SU-DHL-6 (cell line): ENCODE results near the gene OR2L13.

Experiments
- H2AFZ ChIP-seq: fragments of 200-600 bp; sonication (generic); 2 replicates; pipeline ENCODE4 v1.6.1; 2014; ENCODE audit warnings: low read depth, mild to moderate bottlenecking, moderate library complexity, mixed read lengths, antibody characterized with exemption, low read length; ENCODE audit not compliant: severe bottlenecking
- H3F3A ChIP-seq: fragments of 200-600 bp; shearing (Covaris generic); 2 replicates; pipeline ENCODE4 v1.6.0; 2016; ENCODE audit warnings: antibody characterized with exemption, mild to moderate bottlenecking; ENCODE audit not compliant: insufficient read depth
- H3K27ac ChIP-seq: fragments of 200-600 bp; sonication (generic); 2 replicates; pipeline ENCODE4 v1.5.1; 2016; ENCODE audit warnings: low read depth, mild to moderate bottlenecking, low read length, moderate library complexity, mixed read lengths
- H3K27me3 ChIP-seq: fragments of 200-600 bp; sonication (generic), shearing (Covaris generic); 2 replicates; pipeline ENCODE4 v1.6.0; 2014; ENCODE audit warnings: mild to moderate bottlenecking, low read length
- H3K36me3 ChIP-seq: fragments of 200-600 bp; sonication (generic); 2 replicates; pipeline ENCODE4 v1.6.1; 2014; ENCODE audit warnings: mild to moderate bottlenecking, low read length, mixed read lengths
- H3K4me2 ChIP-seq: fragments of 300-600, 200-600 bp; shearing (Covaris generic), sonication (generic); 2 replicates; pipeline ENCODE4 v1.6.0; 2014; ENCODE audit warnings: low read length, low read depth, mild to moderate bottlenecking; ENCODE audit not compliant: poor library complexity, severe bottlenecking
- H3K4me3 ChIP-seq: fragments of 200-600 bp; sonication (generic); 2 replicates; pipeline ENCODE4 v1.5.1; 2014; ENCODE audit warnings: antibody characterized with exemption, low read length, mild to moderate bottlenecking, mixed read lengths; ENCODE audit not compliant: insufficient read depth, poor library complexity, severe bottlenecking
- H3K79me2 ChIP-seq: fragments of 200-600 bp; sonication (generic); 2 replicates; pipeline ENCODE4 v1.6.1; 2014; ENCODE audit warnings: mild to moderate bottlenecking, low read length, moderate library complexity; ENCODE audit not compliant: insufficient read depth
- H3K9ac ChIP-seq: fragments of 200-600 bp; sonication (generic); 2 replicates; pipeline ENCODE4 v1.7.0; 2014; ENCODE audit warnings: mild to moderate bottlenecking, low read length
- H3K9me2 ChIP-seq: fragments of 200-600 bp; sonication (generic); replicated peaks from 2 replicates; pipeline ENCODE4 v1.6.1; 2014; ENCODE audit warnings: low read length; ENCODE audit not compliant: insufficient read depth
- H3K9me3 ChIP-seq: fragments of 200-600 bp; sonication (generic); 2 replicates; pipeline ENCODE4 v1.6.1; 2014; ENCODE audit warnings: low read length, mixed read lengths; ENCODE audit not compliant: insufficient read depth
- H4K20me1 ChIP-seq: fragments of 200-600 bp; sonication (generic); 2 replicates; pipeline ENCODE4 v1.6.1; 2014; ENCODE audit warnings: low read depth, mild to moderate bottlenecking, antibody characterized with exemption, low read length, moderate library complexity, mixed read lengths
- EZH2phosphoT487 ChIP-seq: fragments of 200-600 bp; sonication (generic), shearing (Covaris generic); conservative IDR thresholded peaks from 2 replicates; pipeline ENCODE4 v1.6.1; 2018; ENCODE audit warnings: mild to moderate bottlenecking, antibody characterized with exemption, low read length, moderate library complexity, mixed read lengths
- TF ChIP-seq, protein P1 (sequence below): fragments of 200-600 bp; sonication (generic); IDR thresholded peaks from one replicate; pipeline ENCODE4 v1.5.1; 2017; ENCODE audit warnings: antibody characterized with exemption, mild to moderate bottlenecking, low read length, moderate library complexity; ENCODE audit not compliant: insufficient read depth, poor library complexity, severe bottlenecking

The OR2L13 gene, protein sequence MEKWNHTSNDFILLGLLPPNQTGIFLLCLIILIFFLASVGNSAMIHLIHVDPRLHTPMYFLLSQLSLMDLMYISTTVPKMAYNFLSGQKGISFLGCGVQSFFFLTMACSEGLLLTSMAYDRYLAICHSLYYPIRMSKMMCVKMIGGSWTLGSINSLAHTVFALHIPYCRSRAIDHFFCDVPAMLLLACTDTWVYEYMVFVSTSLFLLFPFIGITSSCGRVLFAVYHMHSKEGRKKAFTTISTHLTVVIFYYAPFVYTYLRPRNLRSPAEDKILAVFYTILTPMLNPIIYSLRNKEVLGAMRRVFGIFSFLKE

GRCh38 chr1:248094884-248095283 lies at the start of gene OR2L13:
Gene OR2L13 (plus strand): TSS chr1:248095184. CDS start chr1:248099376, 4,192 bp downstream.
- Histone ChIP-seq H3K9me2 (no peaks in the 10 kb centered on the region; the same call in 1 of the 2 replicates), H3K36me3 (no peaks in the 10 kb centered on the region)

DNA sequence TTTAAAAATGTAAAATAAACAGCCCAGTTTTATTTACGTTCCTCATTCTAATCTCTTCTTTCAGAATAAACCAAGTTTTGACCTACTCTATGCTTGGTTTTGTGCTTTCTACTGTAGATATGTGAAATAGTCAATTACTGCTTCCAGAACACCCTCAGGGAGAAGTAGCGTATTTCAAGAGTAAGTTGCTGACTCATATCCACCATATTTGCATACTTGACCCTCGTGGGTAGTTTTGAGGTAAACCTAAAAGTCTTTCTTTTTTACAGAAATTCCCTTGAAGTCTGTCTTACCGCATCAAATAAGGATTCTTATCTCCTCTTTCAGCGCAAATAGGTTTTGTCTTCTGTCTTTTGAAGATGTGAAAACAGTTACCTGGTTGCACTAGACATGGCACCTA lies 49.8 kb upstream of the OR2L13 start:
- no peak overlapping the region for H3K4me2 ChIP-seq
- H3K9me2 ChIP-seq: no peaks in the 10 kb centered on the region
- H3K9me3 ChIP-seq: no peaks in the 10 kb centered on the region
- no peak overlapping the region for H3K4me3 ChIP-seq
- H3K27me3 ChIP-seq: no peaks in the 10 kb centered on the region
- H3K27ac ChIP-seq: no peak overlapping the region
- H3K36me3 ChIP-seq: no peaks in the 10 kb centered on the region
- no peak overlapping the region for H2AFZ ChIP-seq
- H4K20me1 ChIP-seq: no peaks in the 10 kb centered on the region
- TF ChIP-seq, protein P1, sequence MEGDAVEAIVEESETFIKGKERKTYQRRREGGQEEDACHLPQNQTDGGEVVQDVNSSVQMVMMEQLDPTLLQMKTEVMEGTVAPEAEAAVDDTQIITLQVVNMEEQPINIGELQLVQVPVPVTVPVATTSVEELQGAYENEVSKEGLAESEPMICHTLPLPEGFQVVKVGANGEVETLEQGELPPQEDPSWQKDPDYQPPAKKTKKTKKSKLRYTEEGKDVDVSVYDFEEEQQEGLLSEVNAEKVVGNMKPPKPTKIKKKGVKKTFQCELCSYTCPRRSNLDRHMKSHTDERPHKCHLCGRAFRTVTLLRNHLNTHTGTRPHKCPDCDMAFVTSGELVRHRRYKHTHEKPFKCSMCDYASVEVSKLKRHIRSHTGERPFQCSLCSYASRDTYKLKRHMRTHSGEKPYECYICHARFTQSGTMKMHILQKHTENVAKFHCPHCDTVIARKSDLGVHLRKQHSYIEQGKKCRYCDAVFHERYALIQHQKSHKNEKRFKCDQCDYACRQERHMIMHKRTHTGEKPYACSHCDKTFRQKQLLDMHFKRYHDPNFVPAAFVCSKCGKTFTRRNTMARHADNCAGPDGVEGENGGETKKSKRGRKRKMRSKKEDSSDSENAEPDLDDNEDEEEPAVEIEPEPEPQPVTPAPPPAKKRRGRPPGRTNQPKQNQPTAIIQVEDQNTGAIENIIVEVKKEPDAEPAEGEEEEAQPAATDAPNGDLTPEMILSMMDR: no peak
- no peak for TF ChIP-seq EZH2phosphoT487
- no peak overlapping the region for H3K9ac ChIP-seq
- no peaks in the 10 kb centered on the region for H3K79me2 ChIP-seq
- H3F3A ChIP-seq: no peaks in the 10 kb centered on the region

More at GRCh38 chr1:248094884-248095283, at the start of gene OR2L13:
- Histone ChIP-seq H3K79me2 (no peaks in the 10 kb centered on the region), H3K9ac (no peak within 1 kb of the TSS), H2AFZ (no peak within 1 kb of the TSS), H3K4me3 (no peak within 1 kb of the TSS), H3F3A (no peaks in the 10 kb centered on the region), H3K27me3 (no peaks in the 10 kb centered on the region), H4K20me1 (no peaks in the 10 kb centered on the region), H3K4me2 (no peak within 1 kb of the TSS), H3K27ac (no peak within 1 kb of the TSS), H3K9me3 (no peaks in the 10 kb centered on the region)
- no peak for TF ChIP-seq EZH2phosphoT487
- TF ChIP-seq, protein P1: no peak

- no peak within 1 kb of the TSS for H2AFZ ChIP-seq
- no peaks in the 10 kb centered on the region for H3K27me3 ChIP-seq
- H3K79me2 ChIP-seq: no peaks in the 10 kb centered on the region
- H3K9ac ChIP-seq: no peak within 1 kb of the TSS
- TF ChIP-seq, protein P1: no peak
- no peak for TF ChIP-seq EZH2phosphoT487
- no peaks in the 10 kb centered on the region for H3K9me3 ChIP-seq
- H3K36me3 ChIP-seq: no peaks in the 10 kb centered on the region
- H3K4me3 ChIP-seq: no peak within 1 kb of the TSS
- no peak within 1 kb of the TSS for H3K27ac ChIP-seq
- H3F3A ChIP-seq: no peaks in the 10 kb centered on the region
- no peaks in the 10 kb centered on the region for H3K9me2 ChIP-seq
- H4K20me1 ChIP-seq: no peaks in the 10 kb centered on the region
- H3K4me2 ChIP-seq: no peak within 1 kb of the TSS
Measured at GRCh38 chr1:248046536-248046935, 48.4 kb upstream of the OR2L13 start, which contains the start of gene OR2L3. Gene OR2L3 (plus strand): TSS chr1:248046836. CDS start chr1:248060682, 13,846 bp downstream.
